GM12878 (cell line): Measurements from ENCODE around the gene CLCN7. TPM values are rescaled to one million over a fixed set of nuclear protein-coding genes. Genes with fewer than 3 reads are reported as not detected.

Experiments used
- ATAC-seq: fragments of 200-7000 bp; cut with Tn5 transposase; 3 replicates; pipeline ENCODE4 v1.9.1; 2020; ENCODE audit warnings: mild to moderate bottlenecking, moderate library complexity
- BruUV-seq: library from RNA; stranded (reverse); fragments of 400-500 nt; replicated peaks from 2 replicates; lab custom pipeline; 2021; lab: Mats Ljungman, UMichigan
- CTCF ChIA-PET: fragments of 300-600 bp; sonication (Branson Sonifier 250); formaldehyde crosslinking; extraction: SDS; loops from one replicate; lab custom pipeline; 2021; ENCODE audit warnings: inconsistent platforms; lab: Yijun Ruan, JAX
- POLR2A ChIA-PET: fragments of 350-600 bp; formaldehyde crosslinking; extraction: SDS; loops from one replicate; lab custom pipeline; 2021; ENCODE audit warnings: inconsistent platforms; lab: Charles Lee
- RAD21 ChIA-PET: fragments of 300-600 bp; sonication (Branson Sonifier 250); formaldehyde crosslinking; loops from one replicate; lab custom pipeline; 2023; ENCODE audit warnings: antibody characterized with exemption; ENCODE audit not compliant: unreplicated experiment; lab: Charles Lee
- SMC1A ChIA-PET: fragments of 300-600 bp; sonication (Branson Sonifier 250); formaldehyde crosslinking; loops from one replicate; lab custom pipeline; 2023; ENCODE audit not compliant: unreplicated experiment, uncharacterized antibody; lab: Charles Lee
- DNase-seq: peaks from one replicate; pipeline ENCODE4 v3.0.0-alpha.2; 2011; ENCODE audit warnings: low read depth, low spot score
- FAIRE-seq: peaks from 3 replicates; lab custom pipeline; 2011; peaks lifted over from hg19 to GRCh38; lab: Jason Lieb, UNC
- H2AFZ ChIP-seq: 2 replicates; pipeline ENCODE4 v1.6.0; 2011; ENCODE audit warnings: low read depth, low read length, control low read depth; ENCODE audit not compliant: control insufficient read depth
- H3K27ac ChIP-seq: 2 replicates; pipeline ENCODE4 v1.5.1; 2011; ENCODE audit warnings: control low read depth; ENCODE audit not compliant: control insufficient read depth, insufficient read depth
- H3K27me3 ChIP-seq, 2 experiments: replicated peaks in 1 of 2; 2 replicates each; pipeline versions ENCODE4 v1.6.0 to v1.6.1; 2011; ENCODE audit warnings: low read length in 1 of 2; ENCODE audit not compliant: control insufficient read depth in 2 of 2, insufficient read depth in 2 of 2
- H3K36me3 ChIP-seq, 2 experiments: 2 replicates each; pipeline ENCODE4 v1.5.1; 2011; ENCODE audit warnings: low read length in 1 of 2; ENCODE audit not compliant: control insufficient read depth in 2 of 2, insufficient read depth in 2 of 2
- H3K4me1 ChIP-seq: 2 replicates; pipeline ENCODE4 v1.6.1; 2011; ENCODE audit warnings: mild to moderate bottlenecking, low read length, moderate library complexity, mixed read lengths; ENCODE audit not compliant: control insufficient read depth, insufficient read depth
- H3K4me2 ChIP-seq: 2 replicates; pipeline ENCODE4 v1.6.0; 2011; ENCODE audit warnings: control low read depth; ENCODE audit not compliant: control insufficient read depth, insufficient read depth
- H3K4me3 ChIP-seq: fragments of 200-600 bp; sonication (generic); 2 replicates; pipeline ENCODE4 v1.5.1; 2016
- H3K79me2 ChIP-seq: 2 replicates; pipeline ENCODE4 v1.6.0; 2011; ENCODE audit warnings: low read length; ENCODE audit not compliant: control insufficient read depth, insufficient read depth
- H3K9ac ChIP-seq: 2 replicates; pipeline ENCODE4 v1.8.0; 2011; ENCODE audit warnings: low read length, control low read depth, mixed read lengths; ENCODE audit not compliant: control insufficient read depth, insufficient read depth
- H3K9me3 ChIP-seq: replicated peaks from 3 replicates; pipeline ENCODE4 v1.5.1; 2011; ENCODE audit warnings: mild to moderate bottlenecking, low read length; ENCODE audit not compliant: control insufficient read depth, insufficient read depth
- H4K20me1 ChIP-seq: 2 replicates; pipeline ENCODE4 v1.6.0; 2011; ENCODE audit not compliant: control insufficient read depth, insufficient read depth
- HCFC1 ChIP-seq: fragments of 150-350 bp; IDR thresholded peaks from 2 replicates; pipeline ENCODE4 v1.6.1; 2014; ENCODE audit warnings: low read length
- HSF1 ChIP-seq: fragments of 150-350 bp; IDR thresholded peaks from 2 replicates; pipeline ENCODE4 v1.6.1; 2014; ENCODE audit warnings: mild to moderate bottlenecking, low read depth, low read length
- MYB ChIP-seq: fragments of 150-350 bp; IDR thresholded peaks from 2 replicates; pipeline ENCODE4 v1.6.1; 2014; ENCODE audit warnings: mild to moderate bottlenecking, low read depth, low read length, borderline replicate concordance
- NR2C2 ChIP-seq: IDR thresholded peaks from 2 replicates; pipeline ENCODE4 v1.6.1; 2011; ENCODE audit warnings: borderline replicate concordance, low read depth; ENCODE audit not compliant: control insufficient read depth, insufficient read length
- RB1 ChIP-seq: fragments of 450-650 bp; formaldehyde crosslinking; IDR thresholded peaks from 2 replicates; pipeline ENCODE4 v1.6.1; 2017; ENCODE audit warnings: mild to moderate bottlenecking, borderline replicate concordance
- TCF12 ChIP-seq: IDR thresholded peaks from 2 replicates; pipeline ENCODE4 v1.6.1; 2011; ENCODE audit warnings: low read depth, mild to moderate bottlenecking, low read length
- USF1 ChIP-seq: IDR thresholded peaks from 2 replicates; pipeline ENCODE4 v1.6.1; 2011; ENCODE audit warnings: borderline replicate concordance, low read depth, mild to moderate bottlenecking, moderate library complexity, mixed read lengths, low read length; ENCODE audit not compliant: insufficient read depth; ENCODE audit errors: extremely low read length
- ZBTB4 ChIP-seq: fragments of 450-650 bp; formaldehyde crosslinking; IDR thresholded peaks from 2 replicates; pipeline ENCODE4 v1.4.0; 2022; ENCODE audit warnings: mild to moderate bottlenecking, moderate library complexity
- WGBS: methylation state at CpG from one replicate; pipeline ENCODE4 v1.1.6; 2016; ENCODE audit warnings: low lambda C conversion rate; ENCODE audit not compliant: insufficient replicate concordance, insufficient coverage; ENCODE audit errors: missing lambda C conversion rate; 5-methylcytosine and 5-hydroxymethylcytosine counted together
- in situ Hi-C: fragments of 300-500 bp; cut with MboI; formaldehyde crosslinking; loops from 9 replicates; pipeline ENCODE4 v1.14.3; 2018; ENCODE audit warnings: mixed read lengths
- intact Hi-C: fragments of 100-400 bp; cut with micrococcal nuclease; formaldehyde crosslinking; loops from one replicate; pipeline ENCODE4 v1.14.2; 2022; ENCODE audit not compliant: unreplicated experiment
- polyA plus RNA-seq, 11 experiments: library from polyadenylated mRNA; depleted of rRNA in 4 of 11; unstranded in 6 of 11; stranded (reverse) in 5 of 11; fragments of >200 nt; fragmentation: Nextera tagmentation in 4 of 11; fragmentation: Illumina TruSeq in 1 of 11; extraction: Ambion mirVana in 4 of 11; extraction: Trizol in 1 of 11; gene quantifications; 1 replicate in 1 of 11; 2 replicates in 10 of 11; pipeline versions ENCODE4 v1.2.1 to v1.2.3, GENCODE V29; 2011 to 2016; ENCODE audit warnings: inconsistent platforms in 2 of 11, missing spikeins in 2 of 11, low read depth in 1 of 11
- total RNA-seq, 4 experiments: library from RNA; depleted of rRNA in 3 of 4; stranded (reverse); fragments of >200 nt in 3 of 4; fragmentation: Illumina TruSeq in 1 of 4; extraction: Trizol in 1 of 4; gene quantifications; 2 replicates each; pipeline versions ENCODE4 v1.2.1 to v1.2.3, GENCODE V29; 2013 to 2021

Gene CLCN7
- total and polyA plus RNA-seq, 10 of the 15 experiments (the other 5 are each of a cell fraction or from before 2014, with no cell fraction given) = 0.04 to 62.5 (median 19.9) TPM

GRCh38 chr16:1456951-1457350 is 17.9 kb downstream of the CLCN7 start:
- in situ Hi-C loops = no loop called here
- Histone ChIP-seq H4K20me1 (no peaks in the 10 kb centered on the region), H3K36me3 (peaks cover 0 to 12% of the 10 kb centered on the region in 2 experiments; a peak in 3 of 4 replicates), H3K79me2 (no peaks in the 10 kb centered on the region), H2AFZ (no peak overlapping the region), H3K27ac (no peak overlapping the region), H3K9ac (no peak overlapping the region), H3K9me3 (no peaks in the 10 kb centered on the region), H3K4me3 (no peak overlapping the region), H3K27me3 (no peaks in the 10 kb centered on the region), H3K4me1 (peaks cover 10% of the 10 kb centered on the region), H3K4me2 (no peak overlapping the region)
- ATAC-seq (no peak), DNase-seq (no peak), FAIRE-seq (no peak)
- ChIA-PET RAD21 (no interaction called here), SMC1A (no interaction called here), CTCF (no interaction called here), POLR2A (no interaction called here)
- TF ChIP-seq HSF1 (no peak), HCFC1 (no peak), TCF12 (no peak), MYB (no peak), USF1 (no peak), NR2C2 (no peak), ZBTB4 (no peak), RB1 (no peak)
- intact Hi-C loops = no loop called here
- BruUV-seq = no TSS peak
- 94% methylated on average over 15 of the region's 16 CpGs for WGBS
